Astrocyte of the cerebellum (primary cell): ENCODE measurements around the gene PLEKHG4.
A peak's percentile ranks its signal among the peaks of the same experiment; 100 is the strongest.

Experiments
- DNase-seq: peaks from one replicate; pipeline ENCODE4 v3.0.0-alpha.2; 2011; ENCODE audit warnings: low read depth
- H3K4me3 ChIP-seq: 2 replicates; pipeline ENCODE4 v1.5.1; 2011; ENCODE audit warnings: mild to moderate bottlenecking, low read depth, low read length, moderate library complexity
- CTCF ChIP-seq: IDR thresholded peaks from 2 replicates; pipeline ENCODE4 v1.5.1; 2012; ENCODE audit warnings: low read length, low read depth, moderate library complexity, mild to moderate bottlenecking; ENCODE audit errors: missing control alignments
- in situ Hi-C: cut with HindIII; loops from 2 replicates; pipeline ENCODE4 v1.10.0; 2017; ENCODE audit warnings: low sequenced_read_pairs

The PLEKHG4 gene

GRCh38 chr16:67286441-67287235 lies 7.3 kb downstream of the PLEKHG4 start:
- no peak for DNase-seq
- in situ Hi-C loops = no loop called here
- no peak for TF ChIP-seq CTCF
- no peak overlapping the region for H3K4me3 ChIP-seq

- TF ChIP-seq CTCF = no peak
- in situ Hi-C loops = no loop called here
- no peak for DNase-seq
- H3K4me3 ChIP-seq = no peak overlapping the region
Observed at GRCh38 chr16:67287960-67288359, 8.6 kb downstream of the PLEKHG4 start.

GRCh38 chr16:67291461-67291860 lies 12.1 kb downstream of the PLEKHG4 start:
- no peak overlapping the region for H3K4me3 ChIP-seq
- no peak for DNase-seq
- TF ChIP-seq CTCF = no peak
- in situ Hi-C loops = no loop called here

- in situ Hi-C loops = no loop called here
- H3K4me3 ChIP-seq = no peak overlapping the region
- TF ChIP-seq CTCF = no peak
- no peak for DNase-seq
Observed at GRCh38 chr16:67294171-67294757, 14.9 kb downstream of the PLEKHG4 start.

GRCh38 chr16:67294938-67295361 lies 15.6 kb downstream of the PLEKHG4 start:
- TF ChIP-seq CTCF = peak; percentile 12
- in situ Hi-C loops = no loop called here
- DNase-seq = peak; percentile 6
- no peak overlapping the region for H3K4me3 ChIP-seq

GRCh38 chr16:67296420-67296819 lies 17.1 kb downstream of the PLEKHG4 start:
- peak; percentile 56 for DNase-seq
- TF ChIP-seq CTCF = no peak
- no peak overlapping the region for H3K4me3 ChIP-seq
- in situ Hi-C loops = no loop called here
